ENCODE measurements around the gene NRIP3.

NRIP3 gene

GRCh38 chr11:9037046-9037780, 33.4 kb upstream of the NRIP3 start:
- peaks cover 8% of the 10 kb centered on the region; the same call in 1 of the 2 replicates for H3K4me1 ChIP-seq (ENCODE audit: insufficient read depth, low read length)

DNA sequence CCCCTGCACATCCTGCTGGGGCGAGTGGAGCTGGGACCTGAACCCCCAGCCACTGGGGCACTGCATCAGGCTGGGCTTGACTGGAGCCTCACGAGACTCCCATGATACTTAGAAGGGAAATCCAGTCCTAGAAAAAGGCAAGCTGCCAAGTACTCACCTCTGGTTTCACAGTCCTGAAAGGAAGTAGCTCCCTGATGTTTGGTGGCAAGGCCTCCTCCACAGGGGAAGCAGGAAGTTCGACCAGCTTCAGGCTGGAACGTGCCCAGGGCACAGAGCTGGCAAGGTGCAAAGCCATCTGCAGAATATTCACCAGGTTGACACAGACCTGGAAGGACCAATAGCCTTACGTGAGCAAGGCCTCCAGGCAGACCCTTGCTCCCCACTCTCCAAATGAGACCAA, 26.8 kb upstream of the NRIP3 start:
- Histone ChIP-seq H3K4me3 (ENCODE audit: low read length) (no peak overlapping the region), H3K27ac (ENCODE audit: low read length) (no peak overlapping the region), H3K9ac (ENCODE audit: low read depth, low read length) (no peak overlapping the region), H3K36me3 (ENCODE audit: insufficient read depth, low read depth, low read length) (no peaks in the 10 kb centered on the region), H3K9me3 (ENCODE audit: insufficient read depth, low read depth, low read length) (no peaks in the 10 kb centered on the region), H3K27me3 (ENCODE audit: insufficient read depth, low read length) (no peaks in the 10 kb centered on the region), H3K4me1 (ENCODE audit: insufficient read depth, low read length) (no peaks in the 10 kb centered on the region)

More at GRCh38 chr11:9037046-9037780, 33.4 kb upstream of the NRIP3 start:
- H3K9ac ChIP-seq (ENCODE audit: low read depth, low read length), result no peak overlapping the region; the same call in 1 of the 2 replicates
- H3K9me3 ChIP-seq (ENCODE audit: insufficient read depth, low read depth, low read length), result no peaks in the 10 kb centered on the region
- H3K4me3 ChIP-seq (ENCODE audit: low read length), result no peak overlapping the region
- H3K27ac ChIP-seq (ENCODE audit: low read length), result no peak overlapping the region
- H3K27me3 ChIP-seq (ENCODE audit: insufficient read depth, low read length), result no peaks in the 10 kb centered on the region
- H3K36me3 ChIP-seq (ENCODE audit: insufficient read depth, low read depth, low read length), result no peaks in the 10 kb centered on the region

DNA sequence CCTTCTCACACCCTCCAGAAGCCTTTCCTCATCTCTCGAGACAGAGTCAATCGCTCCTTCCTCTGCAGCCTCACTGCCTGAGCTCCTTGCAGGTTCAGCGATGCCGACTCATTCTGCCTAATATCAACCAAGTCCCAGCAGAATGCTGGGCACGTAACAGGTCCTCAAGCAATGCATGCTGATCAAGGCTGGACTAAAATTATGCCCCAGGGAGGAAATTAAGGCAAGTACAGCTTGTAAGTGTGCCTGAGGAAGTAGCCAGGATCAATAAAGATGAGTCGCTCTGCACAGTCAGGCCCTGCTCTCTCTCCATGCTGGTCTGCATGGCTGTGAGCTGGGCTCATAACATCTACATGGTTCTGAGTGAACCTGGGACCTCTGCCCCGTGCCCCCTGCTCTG, 25.6 kb upstream of the NRIP3 start:
- no peak overlapping the region for H3K27ac ChIP-seq (ENCODE audit: low read length)
- no peaks in the 10 kb centered on the region for H3K4me1 ChIP-seq (ENCODE audit: insufficient read depth, low read length)
- no peaks in the 10 kb centered on the region for H3K9me3 ChIP-seq (ENCODE audit: insufficient read depth, low read depth, low read length)
- H3K9ac ChIP-seq (ENCODE audit: low read depth, low read length), result no peak overlapping the region
- H3K27me3 ChIP-seq (ENCODE audit: insufficient read depth, low read length), result no peaks in the 10 kb centered on the region
- H3K36me3 ChIP-seq (ENCODE audit: insufficient read depth, low read depth, low read length), result no peaks in the 10 kb centered on the region
- H3K4me3 ChIP-seq (ENCODE audit: low read length), result no peak overlapping the region

GRCh38 chr11:9028581-9028980, 24.8 kb upstream of the NRIP3 start:
- no peak overlapping the region for H3K4me3 ChIP-seq (ENCODE audit: low read length)
- H3K9ac ChIP-seq (ENCODE audit: low read depth, low read length), result no peak overlapping the region
- no peaks in the 10 kb centered on the region for H3K27me3 ChIP-seq (ENCODE audit: insufficient read depth, low read length)
- H3K36me3 ChIP-seq (ENCODE audit: insufficient read depth, low read depth, low read length), result no peaks in the 10 kb centered on the region
- no peak overlapping the region for H3K27ac ChIP-seq (ENCODE audit: low read length)
- H3K4me1 ChIP-seq (ENCODE audit: insufficient read depth, low read length), result no peaks in the 10 kb centered on the region
- H3K9me3 ChIP-seq (ENCODE audit: insufficient read depth, low read depth, low read length), result no peaks in the 10 kb centered on the region

GRCh38 chr11:9025101-9025850, 21.5 kb upstream of the NRIP3 start:
- Histone ChIP-seq H3K36me3 (ENCODE audit: insufficient read depth, low read depth, low read length) (no peaks in the 10 kb centered on the region), H3K4me3 (ENCODE audit: low read length) (no peak overlapping the region), H3K9ac (ENCODE audit: low read depth, low read length) (no peak overlapping the region), H3K27ac (ENCODE audit: low read length) (no peak overlapping the region), H3K27me3 (ENCODE audit: insufficient read depth, low read length) (no peaks in the 10 kb centered on the region), H3K4me1 (ENCODE audit: insufficient read depth, low read length) (0 out of 2 replicates have a peak, but pooled peaks cover 4% of the 10 kb centered on the region), H3K9me3 (ENCODE audit: insufficient read depth, low read depth, low read length) (no peaks in the 10 kb centered on the region)

- no peak overlapping the region for H3K27ac ChIP-seq (ENCODE audit: low read length)
- H3K4me1 ChIP-seq (ENCODE audit: insufficient read depth, low read length), result 0 out of 2 replicates have a peak, but pooled peaks cover 4% of the 10 kb centered on the region
- no peaks in the 10 kb centered on the region for H3K36me3 ChIP-seq (ENCODE audit: insufficient read depth, low read depth, low read length)
- H3K9ac ChIP-seq (ENCODE audit: low read depth, low read length), result no peak overlapping the region
- no peaks in the 10 kb centered on the region for H3K27me3 ChIP-seq (ENCODE audit: insufficient read depth, low read length)
- H3K9me3 ChIP-seq (ENCODE audit: insufficient read depth, low read depth, low read length), result no peaks in the 10 kb centered on the region
- no peak overlapping the region for H3K4me3 ChIP-seq (ENCODE audit: low read length)
These were observed 19.3 kb upstream of the NRIP3 start for GRCh38 chr11:9022961-9023680.

GRCh38 chr11:9020916-9021315, 17.1 kb upstream of the NRIP3 start:
- H3K4me3 ChIP-seq (ENCODE audit: low read length), result no peak overlapping the region
- 0 out of 2 replicates have a peak, but pooled peaks cover 4% of the 10 kb centered on the region for H3K4me1 ChIP-seq (ENCODE audit: insufficient read depth, low read length)
- no peak overlapping the region for H3K27ac ChIP-seq (ENCODE audit: low read length)
- H3K36me3 ChIP-seq (ENCODE audit: insufficient read depth, low read depth, low read length), result no peaks in the 10 kb centered on the region
- no peaks in the 10 kb centered on the region for H3K9me3 ChIP-seq (ENCODE audit: insufficient read depth, low read depth, low read length)
- no peaks in the 10 kb centered on the region for H3K27me3 ChIP-seq (ENCODE audit: insufficient read depth, low read length)
- H3K9ac ChIP-seq (ENCODE audit: low read depth, low read length), result no peak overlapping the region

- Histone ChIP-seq H3K9me3 (ENCODE audit: insufficient read depth, low read depth, low read length) (no peaks in the 10 kb centered on the region), H3K27ac (ENCODE audit: low read length) (no peak overlapping the region), H3K4me1 (ENCODE audit: insufficient read depth, low read length) (0 out of 2 replicates have a peak, but pooled peaks cover 4% of the 10 kb centered on the region), H3K36me3 (ENCODE audit: insufficient read depth, low read depth, low read length) (no peaks in the 10 kb centered on the region), H3K9ac (ENCODE audit: low read depth, low read length) (no peak overlapping the region), H3K4me3 (ENCODE audit: low read length) (no peak overlapping the region), H3K27me3 (ENCODE audit: insufficient read depth, low read length) (no peaks in the 10 kb centered on the region)
These were observed 16.1 kb upstream of the NRIP3 start for GRCh38 chr11:9019861-9020260.

- no peaks in the 10 kb centered on the region for H3K27me3 ChIP-seq (ENCODE audit: insufficient read depth, low read length)
- H3K4me1 ChIP-seq (ENCODE audit: insufficient read depth, low read length), result 0 out of 2 replicates have a peak, but pooled peaks cover 1% of the 10 kb centered on the region
- H3K9ac ChIP-seq (ENCODE audit: low read depth, low read length), result no peak overlapping the region
- H3K27ac ChIP-seq (ENCODE audit: low read length), result no peak overlapping the region
- H3K9me3 ChIP-seq (ENCODE audit: insufficient read depth, low read depth, low read length), result no peaks in the 10 kb centered on the region
- no peak overlapping the region for H3K4me3 ChIP-seq (ENCODE audit: low read length)
- H3K36me3 ChIP-seq (ENCODE audit: insufficient read depth, low read depth, low read length), result no peaks in the 10 kb centered on the region
These were observed 14.0 kb upstream of the NRIP3 start for GRCh38 chr11:9017773-9018172.

GRCh38 chr11:9016916-9017642, 13.3 kb upstream of the NRIP3 start:
- no peak overlapping the region for H3K9ac ChIP-seq (ENCODE audit: low read depth, low read length)
- H3K27ac ChIP-seq (ENCODE audit: low read length), result no peak overlapping the region
- no peaks in the 10 kb centered on the region for H3K4me1 ChIP-seq (ENCODE audit: insufficient read depth, low read length)
- no peaks in the 10 kb centered on the region for H3K9me3 ChIP-seq (ENCODE audit: insufficient read depth, low read depth, low read length)
- no peaks in the 10 kb centered on the region for H3K36me3 ChIP-seq (ENCODE audit: insufficient read depth, low read depth, low read length)
- no peaks in the 10 kb centered on the region for H3K27me3 ChIP-seq (ENCODE audit: insufficient read depth, low read length)
- H3K4me3 ChIP-seq (ENCODE audit: low read length), result no peak overlapping the region

DNA sequence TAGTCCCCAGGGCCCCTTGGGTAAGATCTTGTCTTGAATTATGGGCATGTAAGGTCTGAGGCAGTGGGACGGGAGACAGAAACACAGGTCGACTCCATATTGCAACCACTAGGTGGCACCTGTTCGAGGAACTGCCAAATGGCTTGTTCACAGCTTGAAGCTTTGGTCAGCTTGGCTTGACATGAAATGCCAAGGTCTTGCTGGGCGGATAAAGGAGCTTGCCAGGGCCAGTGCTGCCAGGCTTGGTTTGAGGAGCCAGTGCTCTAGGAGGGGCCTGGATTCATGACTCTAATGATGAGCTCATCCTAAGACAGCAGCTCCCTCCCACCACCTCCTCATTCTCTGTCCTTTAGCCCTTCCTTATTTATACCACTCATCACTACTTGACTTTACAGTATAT, 11.9 kb upstream of the NRIP3 start:
- Histone ChIP-seq H3K27me3 (ENCODE audit: insufficient read depth, low read length) (no peaks in the 10 kb centered on the region), H3K9ac (ENCODE audit: low read depth, low read length) (no peak overlapping the region), H3K36me3 (ENCODE audit: insufficient read depth, low read depth, low read length) (no peaks in the 10 kb centered on the region), H3K9me3 (ENCODE audit: insufficient read depth, low read depth, low read length) (no peaks in the 10 kb centered on the region), H3K4me3 (ENCODE audit: low read length) (no peak overlapping the region), H3K27ac (ENCODE audit: low read length) (no peak overlapping the region), H3K4me1 (ENCODE audit: insufficient read depth, low read length) (no peaks in the 10 kb centered on the region)
